H1 (cell line): Measurements from ENCODE around the gene CIAO3. TPM values are rescaled to one million over a fixed set of nuclear protein-coding genes. Genes with fewer than 3 reads are reported as not detected.

Source experiments
- ASH2L ChIP-seq: fragments of 200-600, 300-600 bp; sonication (generic); IDR thresholded peaks from one replicate; pipeline ENCODE4 v1.7.1; 2017; ENCODE audit warnings: low read length
- BACH1 ChIP-seq: IDR thresholded peaks from 2 replicates; pipeline ENCODE4 v1.6.1; 2012; ENCODE audit warnings: low read length, improper control_type of control experiment
- BRCA1 ChIP-seq: IDR thresholded peaks from 2 replicates; pipeline ENCODE4 v1.6.1; 2012; ENCODE audit warnings: low read depth, low read length, improper control_type of control experiment
- CHD7 ChIP-seq: fragments of 300-600 bp; sonication (generic); IDR thresholded peaks from 2 replicates; pipeline ENCODE4 v1.7.1; 2012; ENCODE audit warnings: low read length, moderate library complexity, mild to moderate bottlenecking, inconsistent platforms; ENCODE audit not compliant: insufficient replicate concordance
- CREB1 ChIP-seq: IDR thresholded peaks from 2 replicates; pipeline ENCODE4 v1.6.1; 2012; ENCODE audit warnings: inconsistent platforms
- CTBP2 ChIP-seq: IDR thresholded peaks from 2 replicates; pipeline ENCODE4 v1.7.0; 2011; ENCODE audit warnings: borderline replicate concordance, mild to moderate bottlenecking, moderate library complexity, mixed read lengths, low read length; ENCODE audit not compliant: insufficient read depth, insufficient read length
- JUND ChIP-seq: IDR thresholded peaks from 2 replicates; pipeline ENCODE4 v1.6.1; 2011; ENCODE audit warnings: mild to moderate bottlenecking, improper control_type of control experiment, low read length
- MAFK ChIP-seq: IDR thresholded peaks from 2 replicates; pipeline ENCODE4 v1.6.1; 2012; ENCODE audit warnings: low read depth, mild to moderate bottlenecking, improper control_type of control experiment, low read length
- MAX ChIP-seq: IDR thresholded peaks from 2 replicates; pipeline ENCODE4 v1.6.1; 2012; ENCODE audit warnings: inconsistent platforms
- POLR2A ChIP-seq, 2 experiments: IDR thresholded peaks; 1 replicate in 1 of 2; 2 replicates in 1 of 2; pipeline ENCODE4 v1.6.1; 2011; ENCODE audit warnings: low read depth in 2 of 2, low read length in 2 of 2, mild to moderate bottlenecking in 2 of 2; ENCODE audit errors: control extremely low read depth in 1 of 2
- RAD21 ChIP-seq, 2 experiments: IDR thresholded peaks in 1 of 2; conservative IDR thresholded peaks in 1 of 2; 2 replicates each; pipeline ENCODE4 v1.6.1; 2011; ENCODE audit warnings: low read depth in 2 of 2, low read length in 2 of 2, improper control_type of control experiment in 1 of 2, inconsistent platforms in 1 of 2, mild to moderate bottlenecking in 1 of 2, moderate library complexity in 1 of 2
- SIRT6 ChIP-seq: IDR thresholded peaks from one replicate; pipeline ENCODE4 v1.7.1; 2012; ENCODE audit warnings: low read length, inconsistent platforms
- TAF1 ChIP-seq: IDR thresholded peaks from 2 replicates; pipeline ENCODE4 v1.6.1; 2011; ENCODE audit warnings: mild to moderate bottlenecking, low read depth, low read length
- polyA plus RNA-seq, 7 experiments: library from polyadenylated mRNA; depleted of rRNA in 3 of 7; stranded (reverse) in 5 of 7; unstranded in 2 of 7; fragments of >200 nt in 5 of 7; fragments of 200-250 nt in 2 of 7; gene quantifications; 1 replicate in 5 of 7; 2 replicates in 1 of 7; 4 replicates in 1 of 7; pipeline versions ENCODE4 v1.2.1 to v1.2.3, GENCODE V29; 2011 to 2013; ENCODE audit warnings: missing spikeins in 2 of 7, mixed read lengths in 2 of 7
- total RNA-seq: library from RNA; stranded (reverse); fragmentation: NEBNext Ultra II Directional; extraction: Animal tissue kit (Norgen Biotek cat#: 25700); gene quantifications from 2 replicates; pipeline ENCODE4 v1.2.1, GENCODE V29; 2021

CIAO3 gene
- total and polyA plus RNA-seq, 2 of the 8 experiments (the other 6 are each of a cell fraction or from before 2014, with no cell fraction given), result 20.0 to 20.4 TPM

GRCh38 chr16:680625-680945 lies 60.2 kb downstream of the CIAO3 start (continued):
- no peak for TF ChIP-seq MAFK
- TF ChIP-seq MAX, result no peak
- TF ChIP-seq RAD21 (IDR thresholded peaks at IDR 0.05 in 1 of 2, conservative IDR thresholded peaks at IDR 0.05 in 1 of 2; ENCODE audit: low read depth in 2 of 2, low read length in 2 of 2), result no peak
- no peak for TF ChIP-seq BACH1
- no peak for TF ChIP-seq CREB1
- TF ChIP-seq CHD7, result no peak
- TF ChIP-seq SIRT6, result no peak
- TF ChIP-seq CTBP2, result no peak
- 0 out of 2 replicates have a peak, but pooled peaks have one; percentile 12 for TF ChIP-seq TAF1
- peak; percentile 3 for TF ChIP-seq ASH2L
- TF ChIP-seq POLR2A (IDR thresholded peaks at IDR 0.05; ENCODE audit: control extremely low read depth in 1 of 2, low read depth in 2 of 2, low read length in 2 of 2), result no peak
- no peak for TF ChIP-seq BRCA1
- no peak for TF ChIP-seq JUND
